Globus pallidus (tissue), 1 donor: ENCODE results near the gene ESRRA.
A peak's percentile ranks its signal among the peaks of the same experiment; 100 is the strongest.

Source experiments
- DNase-seq: peaks from one replicate; pipeline ENCODE4 v3.0.0-alpha.2; 2015; ENCODE audit warnings: low spot score

The ESRRA gene

GRCh38 chr11:64275031-64275800, 30.1 kb upstream of the ESRRA start:
- no peak for DNase-seq

- DNase-seq: no peak
These were observed 29.5 kb upstream of the ESRRA start for GRCh38 chr11:64275841-64276240.

GRCh38 chr11:64276653-64277431, 28.5 kb upstream of the ESRRA start:
- no peak for DNase-seq

- DNase-seq: no peak
These were observed 26.6 kb upstream of the ESRRA start for GRCh38 chr11:64278576-64279190.

- no peak for DNase-seq
These were observed 23.2 kb upstream of the ESRRA start for GRCh38 chr11:64281957-64282770.

GRCh38 chr11:64283092-64283491, 22.2 kb upstream of the ESRRA start:
- no peak for DNase-seq

- peak; percentile 96 for DNase-seq
These were observed 21.0 kb upstream of the ESRRA start, which contains the start of gene BAD for GRCh38 chr11:64284048-64284961. BAD (minus strand) TSS chr11:64284665; CDS start chr11:64284368, 297 bp downstream.

GRCh38 chr11:64284962-64285884, 20.1 kb upstream of the ESRRA start, which contains the start of gene GPR137:
GPR137 (plus strand) TSS chr11:64285848; CDS start chr11:64286525, 677 bp downstream.
- DNase-seq: peak; percentile 87

GRCh38 chr11:64285885-64286800, 19.2 kb upstream of the ESRRA start:
- DNase-seq: no peak

GRCh38 chr11:64286801-64287159, 18.5 kb upstream of the ESRRA start:
- no peak for DNase-seq

GRCh38 chr11:64287676-64288352, 17.5 kb upstream of the ESRRA start:
- DNase-seq: no peak

- no peak for DNase-seq
These were observed 17.0 kb upstream of the ESRRA start for GRCh38 chr11:64288353-64288750.

GRCh38 chr11:64289002-64289564, 16.2 kb upstream of the ESRRA start:
- no peak for DNase-seq

- DNase-seq: no peak
These were observed 14.7 kb upstream of the ESRRA start for GRCh38 chr11:64290352-64291261.

- DNase-seq: no peak
These were observed 14.0 kb upstream of the ESRRA start, which contains the start of gene KCNK4 for GRCh38 chr11:64291262-64291751. KCNK4 (plus strand) TSS chr11:64291302; CDS start chr11:64293019, 1,717 bp downstream.

- DNase-seq: no peak
These were observed 13.4 kb upstream of the ESRRA start for GRCh38 chr11:64291752-64292459.
